HG02571 (cell line): ENCODE results near the gene PANX3.
"Not testable (repeated sequence)": the region's sequence is repeated elsewhere in the genome, so short reads cannot be mapped to it uniquely, and the experiment has no call there.

Source experiments
- ATAC-seq: cut with Tn5 transposase; IDR thresholded peaks from one replicate; pipeline ENCODE4 v1.9.1; 2021; ENCODE audit warnings: mild to moderate bottlenecking, moderate library complexity; ENCODE audit not compliant: unreplicated experiment

The PANX3 gene

GRCh38 chr11:124611064-124611463 is at the start of gene PANX3:
TSS of gene PANX3 (plus strand) at chr11:124611428. CDS start at chr11:124611557, 129 bp downstream.
- no peak for ATAC-seq

DNA sequence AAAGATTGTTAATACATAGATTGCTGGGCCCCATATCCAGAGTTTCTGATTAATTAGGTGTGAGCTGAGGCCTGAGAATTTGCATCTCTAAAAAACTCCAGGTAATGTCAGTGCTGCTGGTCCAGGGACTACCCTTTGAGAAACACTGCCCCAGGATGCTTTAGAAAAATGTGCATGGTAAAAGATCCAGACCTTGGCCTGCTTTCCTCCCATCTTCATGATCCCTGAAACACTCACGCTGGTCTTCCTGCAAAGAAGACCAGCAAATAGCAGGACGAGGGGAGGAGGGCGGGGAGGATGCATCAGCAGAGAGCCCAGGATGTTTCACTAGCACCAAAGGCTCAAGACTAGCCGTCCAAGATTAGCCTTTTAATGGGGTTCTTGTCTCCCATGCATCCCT is 41.5 kb upstream of the PANX3 start, which contains the start of gene OR8A1:
Gene OR8A1, plus strand, starts transcription at position 301 of the 400 bp plus-strand sequence. CDS start 123 bp downstream, outside the sequence.
- no peak for ATAC-seq

DNA sequence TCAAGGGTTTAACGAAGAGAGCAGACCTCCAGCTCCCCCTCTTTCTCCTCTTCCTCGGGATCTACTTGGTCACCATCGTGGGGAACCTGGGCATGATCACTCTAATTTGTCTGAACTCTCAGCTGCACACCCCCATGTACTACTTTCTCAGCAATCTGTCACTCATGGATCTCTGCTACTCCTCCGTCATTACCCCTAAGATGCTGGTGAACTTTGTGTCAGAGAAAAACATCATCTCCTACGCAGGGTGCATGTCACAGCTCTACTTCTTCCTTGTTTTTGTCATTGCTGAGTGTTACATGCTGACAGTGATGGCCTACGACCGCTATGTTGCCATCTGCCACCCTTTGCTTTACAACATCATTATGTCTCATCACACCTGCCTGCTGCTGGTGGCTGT is 41.1 kb upstream of the PANX3 start:
- ATAC-seq: no peak

DNA sequence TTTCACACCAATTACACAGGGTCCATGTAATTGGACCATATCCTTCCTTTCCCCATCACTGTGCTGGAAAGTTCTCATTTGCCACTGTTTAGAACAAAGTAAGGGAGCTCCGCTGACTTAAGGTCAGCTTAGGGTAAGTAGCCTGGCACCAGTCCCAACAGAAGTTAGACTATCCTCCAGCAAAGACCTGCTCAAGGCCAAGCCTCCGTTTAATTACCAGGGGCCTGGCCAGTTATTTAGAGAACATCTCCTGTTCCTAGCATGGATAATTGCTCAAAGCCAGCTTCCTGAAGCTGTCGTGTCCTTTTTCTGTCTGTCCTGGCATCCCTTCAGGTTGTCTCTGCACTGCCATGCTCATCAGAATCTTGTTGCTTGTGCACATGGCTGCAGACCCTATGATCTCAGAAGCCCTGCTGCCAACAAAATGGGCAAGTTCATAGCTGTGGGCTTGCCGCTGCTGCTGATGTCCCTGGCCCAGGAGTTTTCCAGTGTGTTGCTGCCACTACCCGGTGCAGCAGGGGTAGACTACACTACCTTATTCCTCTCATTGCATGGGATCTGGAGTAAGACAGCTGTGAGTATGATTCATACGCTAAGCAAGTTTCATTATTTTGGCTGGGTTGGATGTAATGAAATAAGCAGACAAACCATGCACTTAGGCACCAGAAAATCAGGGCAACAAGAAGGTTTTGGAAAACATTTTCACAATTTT is 33.4 kb upstream of the PANX3 start:
- no peak for ATAC-seq

- ATAC-seq: no peak
These were observed 32.5 kb upstream of the PANX3 start for GRCh38 chr11:124578761-124579160.

DNA sequence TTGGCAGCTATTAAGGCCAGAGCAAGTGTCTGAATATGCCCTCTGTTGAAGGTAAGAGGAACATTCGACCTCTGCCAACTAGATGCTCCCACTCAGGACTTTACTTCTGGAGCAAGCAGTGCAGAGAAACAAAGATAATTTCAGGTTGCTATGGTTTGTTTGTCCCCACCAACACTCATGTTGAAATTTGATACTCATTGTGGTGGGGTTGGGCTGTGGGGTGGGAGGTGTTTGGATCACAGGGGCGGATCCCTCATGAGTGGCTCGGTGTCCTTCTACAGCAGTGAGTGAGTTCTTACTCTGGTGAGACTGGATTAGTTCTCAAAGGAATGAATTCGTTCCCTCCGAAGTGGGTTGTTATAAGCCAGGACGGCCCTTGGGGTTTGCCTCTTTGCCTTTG is 29.4 kb upstream of the PANX3 start:
- no peak for ATAC-seq

DNA sequence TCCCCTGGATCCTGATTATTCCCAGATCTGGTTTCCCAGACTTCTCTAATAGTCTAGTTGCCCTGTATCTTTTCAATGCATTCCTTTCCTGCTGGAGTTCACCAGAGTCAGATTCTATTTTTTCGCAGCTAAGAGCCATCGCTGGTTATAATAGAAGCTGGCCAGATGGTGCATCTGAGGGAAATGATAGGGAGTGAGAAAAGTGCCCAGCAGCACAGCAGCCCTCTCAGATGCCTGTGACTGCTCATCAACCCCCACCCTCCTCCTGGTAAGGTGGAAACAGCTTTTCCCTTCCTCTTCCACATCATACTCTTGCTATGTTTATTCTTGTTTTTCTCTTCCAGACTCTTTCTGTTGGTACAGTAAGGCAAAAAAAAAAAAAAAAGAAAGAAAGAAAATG is 28.7 kb upstream of the PANX3 start:
- ATAC-seq: no peak

DNA sequence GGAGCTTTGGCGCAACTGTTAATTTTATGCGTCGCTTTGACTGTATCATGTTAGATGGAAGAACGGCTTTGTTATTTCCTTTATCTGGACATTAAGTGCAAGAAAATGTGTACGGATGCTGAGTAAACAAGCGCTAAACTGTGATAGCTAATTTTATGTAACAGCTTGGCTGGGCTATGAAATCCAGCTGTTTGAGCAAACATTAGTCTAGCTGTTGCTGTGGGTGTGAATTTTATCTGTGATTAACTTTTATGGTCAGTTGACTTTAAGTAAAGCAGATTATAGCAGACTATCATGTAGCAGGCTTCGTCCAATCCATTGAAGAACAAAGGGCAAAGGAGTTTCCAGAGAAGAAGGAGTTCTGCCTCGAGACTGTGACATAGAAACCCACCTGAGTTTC is 27.4 kb upstream of the PANX3 start:
- ATAC-seq: no peak

GRCh38 chr11:124584681-124585372 is 26.4 kb upstream of the PANX3 start:
- ATAC-seq: no peak

DNA sequence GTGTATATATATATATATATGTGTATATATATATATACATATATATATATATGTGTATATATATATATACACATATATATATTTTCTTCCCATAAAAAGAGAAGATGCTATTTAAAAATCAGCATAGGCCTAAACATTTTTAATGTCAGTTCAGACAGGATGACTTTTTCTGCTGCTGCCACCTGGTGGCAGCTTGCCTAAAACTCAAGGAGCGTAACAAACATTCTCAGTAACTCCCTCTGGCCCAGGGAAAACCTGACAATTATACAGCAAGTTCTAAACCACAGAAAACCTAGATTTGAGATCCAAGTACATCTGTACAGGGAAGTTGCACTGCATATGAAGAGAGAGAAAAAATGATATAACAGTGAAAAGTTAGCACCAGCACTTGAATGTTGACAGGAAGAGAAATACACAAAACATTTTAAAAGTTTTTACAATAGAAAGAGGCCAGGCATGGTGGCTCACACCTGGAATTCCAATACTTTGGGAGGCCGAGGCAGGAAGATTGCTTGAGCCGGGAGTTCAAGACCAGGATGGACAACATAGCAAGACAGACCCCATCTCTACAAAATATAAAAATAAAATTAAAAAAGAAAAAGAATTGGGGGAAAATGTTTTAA is 24.9 kb upstream of the PANX3 start:
- ATAC-seq: no peak

GRCh38 chr11:124591430-124591829 is 19.8 kb upstream of the PANX3 start:
- ATAC-seq: no peak

GRCh38 chr11:124592627-124593026 is 18.6 kb upstream of the PANX3 start:
- no peak for ATAC-seq

- no peak for ATAC-seq
These were observed 15.9 kb upstream of the PANX3 start for GRCh38 chr11:124595302-124595701.

- no peak for ATAC-seq
These were observed 13.6 kb upstream of the PANX3 start for GRCh38 chr11:124597626-124598025.

DNA sequence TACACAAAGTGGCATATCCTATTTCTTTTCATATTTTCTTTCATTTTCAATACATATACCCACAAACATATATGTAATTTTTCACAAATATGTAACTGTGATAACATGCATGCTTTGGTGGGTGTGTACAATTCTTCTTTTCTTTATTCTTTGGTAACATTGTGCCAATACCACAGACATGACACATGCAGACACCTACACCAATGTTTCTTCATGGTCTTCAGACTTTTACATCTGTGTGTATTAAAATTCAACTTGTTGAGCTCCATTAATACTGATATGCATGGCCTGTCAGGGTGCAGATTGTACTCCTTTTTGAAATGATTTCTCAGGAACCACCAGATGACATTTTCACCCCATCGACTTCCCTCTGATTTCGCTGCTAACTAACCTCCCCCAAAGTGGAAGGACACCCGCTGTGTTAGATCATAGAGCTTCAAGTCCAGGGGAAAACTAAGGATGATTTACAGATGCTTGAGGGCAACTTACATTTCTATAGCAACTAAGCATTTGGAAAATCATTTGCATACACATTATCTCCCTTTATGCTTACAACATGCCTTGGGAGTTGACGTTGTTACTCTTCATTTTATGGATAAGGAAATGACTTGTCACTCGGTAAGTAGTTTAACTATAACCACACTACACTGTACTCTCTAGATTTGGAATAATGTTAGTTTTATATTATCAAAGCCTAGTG is 10.5 kb upstream of the PANX3 start:
- ATAC-seq: no peak

DNA sequence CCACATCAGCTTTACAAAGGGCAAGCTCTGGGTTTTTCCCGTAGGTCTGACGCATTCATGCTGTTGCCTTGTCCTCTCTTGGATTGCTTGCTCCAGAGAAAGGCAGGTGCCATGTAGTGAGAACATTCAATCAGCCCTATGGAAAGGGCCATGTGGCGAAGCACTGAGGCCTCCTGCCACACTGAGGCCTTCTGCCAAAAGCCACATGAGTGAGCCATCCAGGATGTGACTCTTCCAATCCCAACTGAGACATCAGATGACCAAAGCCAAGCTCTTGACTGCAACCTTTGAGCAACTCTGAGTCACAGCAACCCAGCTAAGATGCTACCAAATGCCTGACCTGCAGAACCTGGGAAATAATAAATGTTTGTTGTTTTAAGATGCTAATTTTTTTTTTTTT is 9.0 kb upstream of the PANX3 start:
- no peak for ATAC-seq

- not testable (repeated sequence) for ATAC-seq
These were observed 8.5 kb upstream of the PANX3 start for GRCh38 chr11:124602723-124603122.

GRCh38 chr11:124605719-124606118 is 5.5 kb upstream of the PANX3 start:
- ATAC-seq: no peak

DNA sequence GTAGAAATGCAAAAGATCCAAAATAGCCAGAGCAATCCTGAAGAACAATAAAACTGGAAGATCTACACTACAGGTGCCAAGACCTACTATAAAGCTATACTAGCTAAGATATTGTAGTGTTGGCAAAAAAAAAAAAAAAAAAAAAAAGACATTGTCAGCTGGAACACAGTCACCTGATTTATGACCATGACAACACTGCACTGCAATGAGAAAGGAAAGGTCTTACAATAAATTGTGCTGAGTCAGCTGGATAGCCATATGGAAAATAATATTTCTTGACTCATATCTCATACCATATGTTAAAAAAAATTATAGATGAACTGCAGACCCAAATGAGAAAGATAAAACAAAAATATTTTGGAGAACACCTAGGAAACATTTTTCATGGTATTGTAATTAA is 3.1 kb upstream of the PANX3 start:
- no peak for ATAC-seq

GRCh38 chr11:124610295-124610694 is 933 bp upstream of the PANX3 start:
- no peak for ATAC-seq

DNA sequence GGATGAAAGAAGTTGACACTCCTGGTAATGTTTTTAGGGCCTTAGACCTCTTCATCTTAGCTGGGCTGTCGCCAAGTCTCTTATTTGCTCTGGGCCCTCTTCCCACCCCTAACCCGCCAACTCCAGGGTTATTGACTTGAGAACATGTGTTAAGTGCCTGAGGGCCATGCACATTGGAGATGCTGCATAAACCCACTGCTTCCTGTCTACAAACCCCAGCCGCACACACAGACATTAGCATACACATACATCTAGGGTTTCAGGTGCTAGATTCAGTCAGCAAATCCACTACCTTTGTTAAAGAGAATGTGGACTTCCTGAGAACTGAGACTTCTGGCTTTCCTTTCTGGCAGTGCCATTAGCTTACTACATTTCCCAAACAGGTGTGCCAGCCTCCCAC is 817 bp downstream of the PANX3 start:
- ATAC-seq: no peak
